ENCODE measurements around the gene SOX18. TPM values are rescaled to one million over a fixed set of nuclear protein-coding genes. Genes with fewer than 3 reads are reported as not detected.

The SOX18 gene
- total RNA-seq: not detected in 2 replicates

GRCh38 chr20:64049060-64049877 is at the start of gene SOX18:
Gene SOX18, minus strand, starts transcription at chr20:64049639. Its CDS starts 123 bp downstream, at chr20:64049516.

GRCh38 chr20:64083804-64084684 is 34.6 kb upstream of the SOX18 start, which contains the start of gene LKAAEAR1:
Gene LKAAEAR1, minus strand, starts transcription at chr20:64084398. Its CDS starts 179 bp downstream, at chr20:64084219.

GRCh38 chr20:64080013-64080812 is 30.8 kb upstream of the SOX18 start, which contains the start of gene OPRL1:
Gene OPRL1, plus strand, starts transcription at chr20:64080082. Its CDS starts 12,639 bp downstream, at chr20:64092721.

GRCh38 chr20:64079273-64080012 is 30.0 kb upstream of the SOX18 start, which contains the start of gene RGS19:
Gene RGS19, minus strand, starts transcription at chr20:64079518. Its CDS starts 2,632 bp downstream, at chr20:64076886.

GRCh38 chr20:64062596-64063388 is 13.4 kb upstream of the SOX18 start, which contains the start of gene TCEA2:
Gene TCEA2, plus strand, starts transcription at chr20:64063198. Its CDS starts 115 bp downstream, at chr20:64063313.

GRCh38 chr20:64035933-64036345 is 13.5 kb downstream of the SOX18 start, which contains the start of gene C20orf204:
Gene C20orf204, plus strand, starts transcription at chr20:64036182. Its CDS starts 142 bp downstream, at chr20:64036324.

Other genes with a start within 250 kb of the SOX18 start
- 0.23 and 0.78 TPM in 2 replicates for gene ZBTB46, start 218.4 kb downstream of the SOX18 start, total RNA-seq
- not detected in 2 replicates for gene ABHD16B, start 188.1 kb downstream of the SOX18 start, total RNA-seq
- 146 and 151 TPM in 2 replicates for gene TPD52L2, start 184.4 kb downstream of the SOX18 start, total RNA-seq
- 61.3 and 64.2 TPM in 2 replicates for gene DNAJC5, start 154.5 kb downstream of the SOX18 start, total RNA-seq
- 21.4 and 27.6 TPM in 2 replicates for gene UCKL1, start 93.2 kb downstream of the SOX18 start, total RNA-seq
- 5.4 and 6.8 TPM in 2 replicates for gene ZNF512B, start 79.7 kb downstream of the SOX18 start, total RNA-seq
- 1.8 and 3.0 TPM in 2 replicates for gene SAMD10, start 70.0 kb downstream of the SOX18 start, total RNA-seq
- 28.6 and 39.1 TPM in 2 replicates for gene PRPF6, start 68.5 kb downstream of the SOX18 start, total RNA-seq
- under 0.01 and 0.04 TPM in 2 replicates for gene C20orf204, start 13.5 kb downstream of the SOX18 start, total RNA-seq
- 5.0 and 15.7 TPM in 2 replicates for gene TCEA2, start 13.6 kb upstream of the SOX18 start, total RNA-seq
- 20.8 and 20.9 TPM in 2 replicates for gene RGS19, start 29.9 kb upstream of the SOX18 start, total RNA-seq
- 0.30 and 0.55 TPM in 2 replicates for gene OPRL1, start 30.4 kb upstream of the SOX18 start, total RNA-seq
- 2.6 TPM in 1 of 2 replicates, not detected in the other for gene LKAAEAR1, start 34.8 kb upstream of the SOX18 start, total RNA-seq
- gene NPBWR2, start 57.9 kb upstream of the SOX18 start, total RNA-seq: not detected in 2 replicates
- gene MYT1, start 114.8 kb upstream of the SOX18 start, total RNA-seq: not detected in 2 replicates
- 20.2 and 30.2 TPM in 2 replicates for gene PCMTD2, start 206.1 kb upstream of the SOX18 start, total RNA-seq

Data from hair follicular keratinocyte (primary cell).